Hypothalamus (tissue), 51 donors: ENCODE results near the gene KRTAP16-1.
"Not testable (repeated sequence)": the region's sequence is repeated elsewhere in the genome, so short reads cannot be mapped to it uniquely, and the experiment has no call there.

Experiments used
- DNase-seq, 51 donors: peaks; one replicate each; lab custom pipeline; 2025; lab: John Stamatoyannopoulos, UW

Gene KRTAP16-1, protein sequence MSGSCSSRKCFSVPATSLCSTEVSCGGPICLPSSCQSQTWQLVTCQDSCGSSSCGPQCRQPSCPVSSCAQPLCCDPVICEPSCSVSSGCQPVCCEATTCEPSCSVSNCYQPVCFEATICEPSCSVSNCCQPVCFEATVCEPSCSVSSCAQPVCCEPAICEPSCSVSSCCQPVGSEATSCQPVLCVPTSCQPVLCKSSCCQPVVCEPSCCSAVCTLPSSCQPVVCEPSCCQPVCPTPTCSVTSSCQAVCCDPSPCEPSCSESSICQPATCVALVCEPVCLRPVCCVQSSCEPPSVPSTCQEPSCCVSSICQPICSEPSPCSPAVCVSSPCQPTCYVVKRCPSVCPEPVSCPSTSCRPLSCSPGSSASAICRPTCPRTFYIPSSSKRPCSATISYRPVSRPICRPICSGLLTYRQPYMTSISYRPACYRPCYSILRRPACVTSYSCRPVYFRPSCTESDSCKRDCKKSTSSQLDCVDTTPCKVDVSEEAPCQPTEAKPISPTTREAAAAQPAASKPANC

DNA sequence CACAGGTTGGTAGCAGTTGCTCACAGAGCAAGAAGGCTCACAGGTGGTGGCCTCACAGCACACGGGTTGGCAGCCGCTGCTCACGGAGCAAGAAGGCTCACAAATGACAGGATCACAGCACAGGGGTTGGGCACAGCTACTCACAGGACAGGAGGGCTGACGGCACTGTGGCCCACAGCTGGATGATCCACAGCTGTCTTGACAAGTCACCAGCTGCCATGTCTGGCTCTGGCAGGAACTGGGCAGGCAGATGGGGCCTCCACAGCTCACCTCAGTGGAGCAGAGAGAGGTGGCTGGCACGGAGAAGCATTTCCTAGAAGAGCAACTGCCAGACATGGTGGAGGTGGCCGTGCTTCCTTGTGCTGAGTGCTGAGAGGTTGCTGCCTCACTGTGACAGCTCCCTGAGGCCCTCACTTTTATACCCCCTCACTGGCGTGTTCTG lies at the start of gene KRTAP16-1:
Gene KRTAP16-1 (minus strand): TSS at position 392 of the 442 bp plus-strand sequence. CDS start 56 bp downstream, at position 336.
- DNase-seq = no peak

DNA sequence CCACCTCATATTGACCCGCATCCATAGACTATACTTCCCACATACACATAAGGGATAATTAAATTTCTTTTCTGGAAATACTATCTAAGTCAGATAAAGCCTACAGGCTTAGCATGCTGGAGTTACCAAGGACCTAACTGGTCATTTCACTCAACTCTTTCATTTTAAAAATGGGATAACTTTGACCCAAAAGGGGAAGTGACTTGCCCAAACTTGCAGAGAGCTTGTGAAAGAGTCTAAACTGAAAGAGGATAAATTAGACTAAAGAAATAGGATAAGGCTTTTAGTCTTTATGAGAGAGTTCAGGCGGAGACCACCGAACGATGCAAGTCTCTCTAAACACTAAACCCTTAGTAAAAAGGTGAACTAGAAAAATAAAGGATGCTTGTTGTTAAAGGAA lies 45.4 kb upstream of the KRTAP16-1 start:
- DNase-seq = no peak

DNA sequence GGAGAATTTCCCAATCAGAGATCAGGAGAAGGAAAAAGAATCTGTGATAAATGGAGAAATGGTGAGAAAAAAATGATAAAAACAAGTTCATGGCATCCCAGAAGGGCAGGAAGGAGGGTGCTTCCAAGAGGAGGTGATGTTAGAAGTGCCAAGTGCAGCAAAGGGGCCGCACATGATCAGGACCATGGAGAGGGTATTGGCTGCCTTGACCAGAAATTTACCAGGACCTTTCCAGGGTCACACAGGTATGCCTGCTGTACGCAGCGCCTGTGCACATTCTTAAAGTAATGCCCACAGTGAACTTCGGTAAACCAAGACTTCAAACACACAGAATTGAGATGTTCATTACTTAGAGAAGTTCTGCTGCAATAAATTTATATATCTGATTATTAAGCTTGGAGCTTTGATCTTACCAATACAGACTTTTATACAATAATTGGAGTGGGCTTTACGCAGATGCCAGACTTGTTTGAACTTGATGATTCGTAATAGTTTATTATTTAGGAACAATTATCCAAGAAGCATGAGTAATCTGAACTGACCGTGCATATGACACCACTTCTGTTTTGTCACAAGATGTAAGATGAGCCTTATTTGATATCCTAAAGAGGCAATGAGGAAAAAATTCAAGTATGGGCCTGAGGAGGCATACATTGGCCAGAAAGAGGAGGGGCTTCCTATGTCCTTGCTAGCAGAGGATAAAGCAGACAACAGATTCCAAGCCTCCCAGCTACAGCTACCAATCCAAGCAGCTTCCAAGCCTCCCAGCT lies 43.7 kb upstream of the KRTAP16-1 start:
- no peak for DNase-seq

DNA sequence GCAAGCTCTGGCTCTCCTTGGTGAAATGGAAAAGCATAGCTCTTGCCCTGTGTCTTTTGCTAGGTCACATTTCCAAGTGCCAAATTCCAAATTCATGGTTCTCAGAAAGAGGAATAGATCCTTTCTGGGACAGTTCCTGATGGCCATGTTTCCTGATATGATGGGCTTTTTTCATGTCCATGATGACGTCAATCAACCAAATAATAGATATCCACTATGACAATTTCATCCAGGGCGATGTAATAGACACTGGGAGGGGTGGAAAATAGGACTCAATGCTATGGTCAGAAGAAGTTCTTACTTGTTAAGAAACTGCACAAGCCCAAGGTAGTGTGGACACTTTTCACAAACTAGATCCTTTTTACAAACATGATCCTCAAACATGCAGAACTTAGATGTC lies 42.1 kb upstream of the KRTAP16-1 start:
- no peak for DNase-seq

DNA sequence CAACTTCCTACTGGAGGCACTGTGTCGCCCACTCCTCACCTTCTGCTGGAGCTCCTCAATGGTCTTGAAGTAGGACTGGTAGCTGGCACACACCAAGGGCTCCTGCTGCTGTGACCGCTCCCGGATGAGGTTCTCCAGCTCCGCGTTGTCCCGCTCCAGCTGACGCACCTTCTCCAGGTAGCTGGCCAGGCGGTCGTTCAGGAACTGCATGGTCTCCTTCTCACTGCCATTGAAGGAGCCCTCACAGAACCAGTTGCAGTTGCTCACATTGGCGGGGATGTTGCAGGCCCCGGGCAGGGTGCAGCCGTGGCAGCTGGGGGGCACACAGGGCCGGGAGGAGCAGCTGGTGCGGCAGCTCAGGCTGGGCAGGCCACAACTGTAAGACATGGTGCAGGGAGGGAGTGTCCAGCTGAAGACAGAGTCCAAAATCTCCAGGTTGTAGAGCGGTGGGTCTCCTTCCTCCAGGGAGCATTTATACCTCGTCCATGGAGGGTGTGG lies 41.3 kb upstream of the KRTAP16-1 start, which contains the start of gene KRT33A:
Gene KRT33A (minus strand): TSS at position 448 of the 498 bp plus-strand sequence. CDS start 61 bp downstream, at position 387.
- not testable (repeated sequence) for DNase-seq

DNA sequence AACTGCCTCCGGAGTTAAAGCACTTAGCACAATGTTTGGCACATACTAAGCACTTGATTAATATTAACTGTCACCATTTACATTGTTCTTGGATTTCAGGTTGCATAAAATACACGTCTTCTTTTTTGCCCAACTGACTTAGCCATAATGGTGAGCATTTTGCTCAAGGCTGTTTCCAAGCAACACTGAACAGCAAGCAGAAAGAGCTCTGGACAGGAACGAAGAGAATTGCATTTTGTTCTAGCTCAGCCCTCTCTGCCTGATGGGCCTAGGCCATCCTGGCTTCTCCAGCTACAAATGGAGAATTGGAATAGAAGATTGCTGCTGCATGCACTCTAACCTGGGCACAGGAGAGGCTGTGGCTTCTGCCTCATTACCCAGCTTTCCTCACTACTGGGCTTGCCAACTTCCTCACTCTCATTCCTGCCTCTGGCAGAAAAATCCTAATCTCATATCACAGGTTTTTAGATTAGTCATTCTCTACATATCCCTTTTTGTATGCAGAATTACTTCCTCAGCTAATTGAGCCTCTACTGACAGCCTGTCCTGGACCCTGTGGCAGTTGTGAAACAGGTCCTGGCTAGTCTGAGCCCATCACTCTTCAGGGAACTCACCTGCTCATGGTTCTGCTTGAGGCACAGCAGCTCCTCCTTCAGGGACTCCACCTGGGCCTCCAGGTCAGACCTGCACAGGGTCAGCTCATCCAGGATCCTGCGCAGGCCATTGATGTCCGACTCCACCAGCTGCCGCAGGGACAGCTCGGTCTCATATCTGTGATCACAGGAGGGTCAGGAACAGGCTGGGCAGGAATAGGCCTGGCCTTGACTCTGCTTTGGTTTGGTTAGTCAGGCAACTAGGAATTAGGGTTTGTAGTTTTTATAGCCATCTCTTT lies 39.0 kb upstream of the KRTAP16-1 start:
- peak in 1 of 51 donors; percentile 35 for DNase-seq

DNA sequence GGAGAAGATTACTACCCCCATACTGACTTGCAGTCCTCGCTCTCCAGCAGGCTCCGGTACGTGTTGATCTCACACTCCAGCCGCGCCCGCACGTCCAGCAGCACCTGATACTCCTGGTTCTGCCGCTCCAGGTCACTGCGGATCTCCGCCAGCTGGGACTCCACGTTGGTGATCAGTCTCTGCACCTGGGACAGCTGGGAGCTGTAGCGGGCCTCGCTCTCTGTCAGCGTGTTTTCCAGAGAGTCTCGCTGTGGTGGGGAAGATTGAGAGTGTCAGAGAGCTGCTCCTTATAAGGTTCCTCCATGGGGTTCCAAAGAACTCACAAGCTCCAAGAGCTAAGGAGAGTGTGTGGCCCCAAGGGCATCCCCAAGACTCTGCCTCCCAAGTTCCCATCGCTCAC lies 37.3 kb upstream of the KRTAP16-1 start:
- DNase-seq = not testable (repeated sequence)

DNA sequence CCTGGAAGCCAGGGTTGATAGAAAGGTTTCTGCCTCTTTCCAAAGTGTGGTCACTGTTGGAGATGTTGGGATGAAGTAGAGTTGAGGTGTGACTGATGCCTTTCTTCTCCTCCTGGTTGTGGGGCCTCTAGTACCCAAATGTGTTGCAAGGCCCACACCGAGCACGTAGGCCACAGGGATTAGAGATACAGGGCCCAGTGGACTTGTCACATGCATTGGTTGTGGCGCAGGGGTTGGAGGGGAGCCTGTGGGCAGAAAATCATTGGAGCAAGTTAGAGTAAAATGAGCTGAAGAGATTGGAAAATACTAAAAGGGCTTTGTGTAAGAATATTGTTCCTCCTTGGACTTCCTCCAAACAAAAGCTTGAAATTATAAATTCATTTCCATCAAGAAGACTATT lies 36.9 kb upstream of the KRTAP16-1 start:
- no peak for DNase-seq

DNA sequence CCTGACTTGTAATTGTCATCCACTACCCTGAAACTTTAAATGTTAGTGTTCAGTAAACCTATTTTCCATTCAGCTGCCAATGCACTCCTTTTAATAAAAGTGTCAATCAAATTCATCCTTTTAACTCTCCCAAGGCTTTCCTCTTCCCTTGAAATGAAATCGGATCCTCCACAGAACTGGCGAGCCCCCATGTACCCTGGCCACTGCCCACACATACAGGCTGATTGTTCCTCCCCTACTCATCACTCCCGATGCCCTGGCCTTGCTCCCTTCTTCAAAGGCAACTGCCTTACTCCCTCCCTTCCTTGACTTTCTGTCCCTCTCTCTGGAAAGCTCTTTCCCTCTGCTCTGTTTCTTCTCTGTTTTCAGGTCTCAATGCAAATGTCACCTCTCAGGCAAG lies 33.9 kb upstream of the KRTAP16-1 start:
- DNase-seq = no peak

DNA sequence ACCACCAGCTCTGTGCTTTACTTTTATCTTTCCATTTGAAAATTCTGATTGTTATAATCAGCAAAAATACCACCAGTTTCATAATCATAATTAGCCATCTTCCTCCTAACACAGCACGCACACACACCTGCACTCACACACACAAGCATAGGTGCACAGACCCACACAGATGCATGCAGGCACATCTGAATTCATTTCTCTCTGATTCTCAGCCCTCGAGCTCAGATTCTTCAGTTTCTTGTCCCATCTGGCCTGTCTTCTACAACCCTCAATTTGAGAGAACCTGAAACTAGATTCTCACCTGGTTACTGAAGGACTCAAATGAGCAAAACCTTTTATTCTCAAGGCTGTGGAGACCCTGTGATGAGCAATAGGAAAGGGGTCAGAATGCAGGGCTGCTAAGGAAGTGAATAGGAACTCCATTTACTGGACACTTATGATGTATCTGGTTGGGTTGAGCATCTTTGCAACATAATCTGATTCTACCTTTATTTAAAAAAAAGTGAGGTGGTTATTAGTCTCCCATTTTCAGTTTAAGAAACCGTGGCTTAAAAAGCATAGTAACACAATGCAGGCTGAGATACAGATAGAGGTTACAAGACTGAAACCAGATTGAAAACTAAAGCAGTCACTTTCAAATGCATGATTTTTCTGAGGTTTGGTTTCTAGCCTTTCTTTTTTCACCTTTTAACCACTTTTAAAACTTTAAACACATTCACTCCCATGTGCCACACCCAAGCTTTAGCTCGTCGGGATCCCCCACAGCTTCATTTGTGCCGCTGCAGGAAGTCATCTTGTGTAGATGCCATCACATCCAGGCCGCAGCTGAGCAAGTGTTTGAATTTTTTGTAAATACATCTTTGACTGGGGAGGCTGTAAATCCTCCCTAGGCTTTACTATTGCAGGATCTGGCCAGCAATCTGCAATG lies 32.1 kb upstream of the KRTAP16-1 start:
- no peak for DNase-seq

DNA sequence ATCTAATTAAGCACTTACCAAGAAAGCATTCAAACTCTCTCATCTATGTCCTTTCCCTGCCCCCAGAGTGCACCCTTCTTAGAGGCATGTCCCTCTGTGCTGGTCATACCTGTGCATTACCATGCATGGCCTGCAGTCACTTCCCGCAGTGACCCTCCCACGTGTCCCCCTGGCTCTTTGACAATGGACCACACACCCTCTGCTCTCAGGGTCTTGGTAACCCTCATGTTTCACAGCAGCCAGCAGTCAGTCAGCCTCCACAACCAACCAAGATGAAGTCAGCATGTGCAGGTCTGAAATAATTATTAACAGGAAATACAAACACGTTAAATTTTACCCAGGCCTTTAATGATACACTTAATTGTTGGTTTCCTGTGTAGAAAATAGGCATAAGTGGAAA lies 31.4 kb upstream of the KRTAP16-1 start:
- DNase-seq = no peak

DNA sequence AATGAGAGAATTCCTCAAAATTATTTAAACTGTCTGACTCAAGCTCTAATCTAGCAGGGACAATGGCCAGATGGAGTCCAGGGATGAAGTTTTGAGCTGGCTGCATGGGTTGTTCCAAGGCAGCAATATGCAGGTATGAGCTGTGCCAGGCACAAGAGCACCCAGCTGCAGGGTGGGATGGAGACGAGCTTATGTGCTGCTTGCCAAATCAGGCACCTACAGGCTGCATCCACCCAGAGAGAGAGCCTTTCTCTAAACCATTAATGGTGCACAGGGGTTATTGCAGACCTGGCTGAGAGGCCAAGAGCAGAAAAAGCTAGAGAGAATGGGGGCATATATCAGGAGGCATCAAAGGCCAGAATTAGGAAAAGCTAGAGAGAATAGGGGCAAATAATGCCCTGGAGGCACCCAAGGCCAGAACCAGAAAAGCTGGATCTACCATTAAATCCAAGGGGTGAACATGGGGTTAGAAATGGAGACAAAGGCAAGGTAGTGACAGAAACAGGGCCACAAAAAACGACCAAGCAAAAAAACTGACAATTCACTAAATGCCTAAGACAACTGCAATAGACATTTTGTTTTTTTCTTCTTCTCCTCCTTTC lies 30.6 kb upstream of the KRTAP16-1 start:
- no peak for DNase-seq

DNA sequence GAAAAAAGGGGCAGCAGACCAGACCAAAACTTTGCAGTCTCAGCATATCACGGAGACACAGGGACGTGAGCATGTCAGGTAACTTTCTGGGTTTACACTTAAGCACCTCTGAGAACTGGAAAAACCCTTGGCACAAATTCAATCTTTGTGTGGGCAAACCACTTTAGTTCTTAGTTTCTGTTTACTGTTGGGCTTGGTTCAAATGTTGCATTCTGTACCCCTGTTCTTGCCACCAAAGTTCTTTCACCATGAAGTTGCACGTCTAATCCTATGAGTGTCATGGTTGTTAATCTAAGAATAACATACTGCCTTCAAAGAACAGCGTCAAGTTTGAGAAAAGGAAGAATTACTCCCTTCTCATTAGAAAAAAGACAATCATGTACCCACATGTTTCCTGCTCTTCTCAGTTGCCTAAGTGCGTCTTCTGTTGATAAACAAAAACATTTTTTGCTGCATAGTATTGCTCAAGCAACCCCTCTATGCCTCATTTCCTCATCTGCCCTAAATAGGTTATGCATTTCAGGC lies 29.9 kb upstream of the KRTAP16-1 start:
- DNase-seq = no peak

DNA sequence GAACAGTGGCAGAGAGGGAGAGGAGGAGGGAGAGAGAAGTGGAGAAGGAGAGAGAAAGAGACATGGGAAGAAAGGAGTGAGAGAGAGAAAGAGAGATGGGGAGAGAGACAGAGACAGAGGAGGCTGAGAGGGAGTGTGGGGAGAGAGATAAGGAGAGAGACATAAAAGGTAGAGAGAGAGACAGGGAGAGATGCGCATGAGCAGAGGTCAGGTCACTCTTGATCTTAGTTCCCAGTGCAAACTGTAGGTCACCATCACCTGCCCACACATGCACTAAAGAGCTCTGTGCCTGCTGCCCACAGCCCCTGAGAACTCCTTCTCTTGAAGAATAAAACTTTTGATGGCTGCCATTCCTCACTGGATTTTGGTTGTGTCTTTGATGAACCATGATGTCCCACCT lies 26.6 kb upstream of the KRTAP16-1 start:
- no peak for DNase-seq

DNA sequence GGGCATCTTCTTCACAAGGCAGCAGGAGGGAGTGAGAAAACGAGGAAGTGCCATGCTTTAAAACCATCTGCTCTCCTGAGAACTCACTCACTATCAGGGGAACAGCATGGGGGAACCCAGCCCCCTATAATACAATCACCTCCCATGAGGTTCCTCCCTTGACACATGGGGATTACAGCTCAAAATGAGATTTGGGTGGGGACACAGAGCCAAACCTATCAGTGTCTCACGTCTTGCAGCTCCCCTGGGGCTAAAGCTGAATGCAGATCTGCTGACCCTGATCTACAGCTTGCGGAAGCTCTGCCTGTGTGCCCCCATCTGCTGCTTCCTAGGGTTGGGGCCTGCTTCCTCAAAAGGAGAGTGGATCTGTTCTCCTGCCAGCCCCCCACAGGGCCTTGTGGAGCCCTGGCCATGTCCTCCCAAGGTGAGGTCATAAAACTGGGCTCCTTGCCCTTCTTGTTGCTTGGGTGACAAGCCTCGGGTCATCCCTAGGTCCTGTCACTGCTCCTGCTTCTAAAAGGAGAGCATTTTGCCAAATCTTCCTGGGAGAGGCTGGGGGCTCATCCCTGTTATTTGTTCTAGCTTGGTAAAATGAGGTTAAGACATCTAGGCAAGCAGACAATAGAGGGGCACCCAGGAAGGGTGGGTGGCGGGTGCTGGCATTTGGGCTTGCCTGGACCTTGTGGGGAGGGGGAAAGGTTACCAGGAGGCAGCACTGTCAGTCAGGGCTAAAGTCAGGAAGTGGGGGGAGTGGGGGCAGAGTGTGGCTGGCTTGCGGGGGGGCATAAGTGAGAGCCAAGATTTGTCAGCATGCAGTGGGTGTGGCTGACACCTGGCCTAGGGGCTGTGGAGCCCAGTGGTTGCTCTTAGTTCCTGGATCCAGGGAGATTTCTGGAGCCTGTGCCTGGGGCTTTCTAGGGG lies 25.5 kb upstream of the KRTAP16-1 start:
- DNase-seq = no peak

DNA sequence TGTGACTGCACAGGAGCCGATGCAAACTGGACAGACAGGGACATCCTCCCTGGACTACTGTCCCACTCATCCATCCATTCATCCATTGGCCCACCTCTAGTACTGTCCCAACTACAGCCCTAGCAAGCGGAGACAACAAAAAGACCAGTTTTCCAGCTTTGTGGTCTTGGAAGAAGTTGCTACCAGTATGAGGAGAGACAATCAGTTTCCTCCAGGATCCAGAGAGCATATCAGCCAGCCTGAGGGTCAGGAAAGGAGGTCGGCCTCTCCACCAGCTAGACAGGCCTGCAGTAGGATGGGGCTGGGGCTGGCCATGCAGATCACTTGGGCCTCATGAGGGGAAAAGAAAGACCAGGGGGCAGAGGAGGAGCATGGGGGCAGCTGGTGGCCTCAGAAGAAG lies 24.7 kb upstream of the KRTAP16-1 start:
- no peak for DNase-seq

DNA sequence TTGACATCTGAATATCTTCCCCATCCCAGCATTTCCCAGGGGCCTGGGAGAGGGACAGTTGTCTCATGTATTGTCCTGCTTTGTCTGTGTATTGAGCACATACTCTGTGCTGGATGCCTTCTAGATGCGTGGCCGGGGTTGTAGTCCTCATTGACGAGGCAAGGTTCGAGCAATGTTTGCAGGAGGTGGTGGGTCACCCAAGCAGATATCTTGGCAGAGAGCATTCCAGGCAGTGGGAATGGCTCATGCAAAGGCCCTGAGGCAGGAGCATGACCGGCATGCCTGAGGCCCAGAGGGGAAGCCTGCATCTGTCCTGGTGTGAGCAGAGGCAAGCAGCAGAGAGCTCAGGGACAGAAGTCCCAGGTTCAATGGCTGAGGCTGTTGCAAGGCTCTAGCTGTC lies 24.0 kb upstream of the KRTAP16-1 start:
- no peak for DNase-seq
